Keratinocyte (primary cell): Measurements from ENCODE around the gene RRP36. TPM values are rescaled to one million over a fixed set of nuclear protein-coding genes. Genes with fewer than 3 reads are reported as not detected.

Experiments
- DNase-seq: peaks from one replicate; pipeline ENCODE4 v3.0.0-alpha.2; 2011; ENCODE audit warnings: low read depth, missing footprints, low spot score
- FAIRE-seq: peaks from 2 replicates; lab custom pipeline; 2011; peaks lifted over from hg19 to GRCh38; lab: Jason Lieb, UNC
- H2AFZ ChIP-seq: 2 replicates; pipeline ENCODE4 v1.6.0; 2012; ENCODE audit warnings: low read length, control low read depth, inconsistent platforms; ENCODE audit not compliant: control insufficient read depth
- H3K27ac ChIP-seq: 2 replicates; pipeline ENCODE4 v1.5.1; 2011; ENCODE audit warnings: low read length; ENCODE audit not compliant: control insufficient read depth, insufficient read depth
- H3K27me3 ChIP-seq: 3 replicates; pipeline ENCODE4 v1.6.0; 2011; ENCODE audit warnings: low read length; ENCODE audit not compliant: control insufficient read depth, insufficient read depth; ENCODE audit errors: extremely low read depth
- H3K36me3 ChIP-seq, 2 experiments: 2 replicates in 1 of 2; 3 replicates in 1 of 2; pipeline ENCODE4 v1.5.1; 2011; ENCODE audit warnings: low read length in 2 of 2, mild to moderate bottlenecking in 1 of 2; ENCODE audit not compliant: control insufficient read depth in 2 of 2, insufficient read depth in 2 of 2; ENCODE audit errors: extremely low read depth in 1 of 2
- H3K4me1 ChIP-seq: 3 replicates; pipeline ENCODE4 v1.5.1; 2011; ENCODE audit warnings: low read length; ENCODE audit not compliant: control insufficient read depth, insufficient read depth; ENCODE audit errors: extremely low read depth
- H3K4me2 ChIP-seq: 3 replicates; pipeline ENCODE4 v1.6.0; 2011; ENCODE audit warnings: low read depth, low read length; ENCODE audit not compliant: control insufficient read depth, insufficient read depth; ENCODE audit errors: extremely low read depth
- H3K4me3 ChIP-seq, 3 experiments: fragments of 200-600 bp in 1 of 3; sonication (generic) in 1 of 3; 2 replicates in 2 of 3; 3 replicates in 1 of 3; pipeline ENCODE4 v1.5.1; 2011 to 2016; ENCODE audit warnings: low read length in 3 of 3, mild to moderate bottlenecking in 3 of 3, control low read depth in 2 of 3, inconsistent platforms in 1 of 3, low read depth in 1 of 3, mixed read lengths in 1 of 3, mixed run types in 1 of 3, moderate library complexity in 1 of 3; ENCODE audit not compliant: control insufficient read depth in 2 of 3, insufficient read depth in 2 of 3; ENCODE audit errors: extremely low read depth in 1 of 3
- H3K79me2 ChIP-seq: 2 replicates; pipeline ENCODE4 v1.6.0; 2012; ENCODE audit warnings: low read length; ENCODE audit not compliant: control insufficient read depth, insufficient read depth
- H3K9ac ChIP-seq: 3 replicates; pipeline ENCODE4 v1.6.0; 2011; ENCODE audit warnings: low read length; ENCODE audit not compliant: control insufficient read depth, insufficient read depth; ENCODE audit errors: extremely low read depth
- H3K9me1 ChIP-seq: 3 replicates; pipeline ENCODE4 v1.6.0; 2011; ENCODE audit warnings: low read length; ENCODE audit not compliant: control insufficient read depth, insufficient read depth; ENCODE audit errors: extremely low read depth
- H3K9me3 ChIP-seq: 2 replicates; pipeline ENCODE4 v1.5.1; 2012; ENCODE audit warnings: low read depth, low read length; ENCODE audit not compliant: control insufficient read depth
- H4K20me1 ChIP-seq: 3 replicates; pipeline ENCODE4 v1.6.0; 2011; ENCODE audit warnings: low read length; ENCODE audit not compliant: control insufficient read depth, insufficient read depth; ENCODE audit errors: extremely low read depth
- CTCF ChIP-seq, 3 experiments: IDR thresholded peaks in 1 of 3; conservative IDR thresholded peaks in 1 of 3; optimal IDR thresholded peaks in 1 of 3; 2 replicates in 2 of 3; 3 replicates in 1 of 3; pipeline versions ENCODE3 to v1.5.1; 2011; ENCODE audit warnings: low read length in 3 of 3, mild to moderate bottlenecking in 3 of 3, moderate library complexity in 2 of 3, control low read depth in 1 of 3, inconsistent platforms in 1 of 3; ENCODE audit not compliant: insufficient read depth in 2 of 3; ENCODE audit errors: extremely low read depth in 1 of 3
- EZH2 ChIP-seq: IDR thresholded peaks from one replicate; pipeline ENCODE4 v1.6.1; 2012; ENCODE audit warnings: inconsistent platforms, mild to moderate bottlenecking, low read length, moderate library complexity
- dilution Hi-C: fragments of 300-500 bp; cut with MboI; formaldehyde crosslinking; loops from one replicate; pipeline ENCODE4 v1.7.0; 2020; ENCODE audit warnings: low sequenced_read_pairs; ENCODE audit not compliant: extremely low pct_ligation_motif_present
- polyA plus RNA-seq, 5 experiments: library from polyadenylated mRNA; depleted of rRNA in 3 of 5; stranded (reverse) in 3 of 5; stranded (forward) in 1 of 5; unstranded in 1 of 5; fragments of >200 nt; gene quantifications; 1 replicate in 1 of 5; 2 replicates in 3 of 5; 3 replicates in 1 of 5; pipeline versions ENCODE4 v1.2.1 to v1.2.3, GENCODE V29; 2011 to 2012; ENCODE audit warnings: missing spikeins in 2 of 5, low read depth in 1 of 5, low replicate concordance in 1 of 5

Gene RRP36
- polyA plus RNA-seq, 1 donor (not counting 4 experiments of a cell fraction or from before 2014, with no cell fraction given), result 67.5 TPM

- peaks cover 20% of the 10 kb centered on the region for H3K79me2 ChIP-seq
- H3K4me1 ChIP-seq, result peaks cover 28% of the 10 kb centered on the region
- H3K36me3 ChIP-seq, result peaks cover 2 to 6% of the 10 kb centered on the region in 2 experiments
- DNase-seq (no peak), FAIRE-seq (no peak)
- peaks cover 3% of the 10 kb centered on the region for H3K9me1 ChIP-seq
- dilution Hi-C loops, result no loop called here
- H3K4me3 ChIP-seq, result peak overlapping the region; percentile 69 to 93 (median 93)
- H4K20me1 ChIP-seq, result no peaks in the 10 kb centered on the region
- H3K27ac ChIP-seq, result peak overlapping the region; percentile 81
- H3K27me3 ChIP-seq, result no peaks in the 10 kb centered on the region
- no peak for TF ChIP-seq EZH2
- no peak for TF ChIP-seq CTCF (optimal IDR thresholded peaks at IDR 0.05 in 1 of 3, IDR thresholded peaks at IDR 0.05 in 1 of 3, conservative IDR thresholded peaks at IDR 0.05 in 1 of 3; ENCODE audit: extremely low read depth in 1 of 3, insufficient read depth in 2 of 3, low read length in 3 of 3)
- H3K9me3 ChIP-seq, result no peaks in the 10 kb centered on the region
- H3K4me2 ChIP-seq, result peak overlapping the region; percentile 99
- H2AFZ ChIP-seq, result peak overlapping the region; percentile 9
- peak overlapping the region; percentile 87 for H3K9ac ChIP-seq
These were observed 43.0 kb upstream of the RRP36 start for GRCh38 chr6:42978487-42978838.

DNA sequence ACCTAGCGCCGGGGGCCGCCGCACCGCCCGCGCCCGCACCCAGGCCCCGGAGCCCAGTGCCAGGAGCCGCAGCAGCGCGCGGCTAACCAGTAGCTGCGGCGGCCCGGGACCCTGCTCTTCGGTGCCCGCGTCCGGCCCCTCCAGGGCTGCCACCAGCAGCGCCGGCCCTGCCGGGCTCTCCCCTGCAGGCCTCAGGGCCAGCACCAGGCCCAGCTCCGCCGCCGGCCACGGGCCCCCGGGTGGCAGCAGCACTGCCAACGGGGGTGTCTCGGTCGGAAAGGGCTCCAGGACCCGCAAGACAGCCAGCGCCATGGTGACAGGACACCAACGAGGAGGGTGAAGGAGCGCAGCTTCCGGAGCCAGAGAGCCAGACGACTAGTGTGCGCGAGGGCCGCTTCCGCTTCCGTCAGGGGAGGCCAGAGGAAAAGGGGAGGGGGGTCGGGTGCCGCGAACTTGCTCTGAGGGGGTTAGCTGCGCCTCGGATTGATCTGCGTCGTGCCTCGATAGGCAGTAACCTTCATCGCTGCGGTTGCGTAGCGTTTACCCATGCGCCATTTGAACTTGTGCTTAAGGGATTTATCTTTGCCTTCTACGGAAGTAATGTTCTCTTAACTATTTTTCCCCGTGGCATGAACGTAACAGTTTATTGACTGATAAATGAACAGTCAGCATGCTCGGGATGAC, 42.4 kb upstream of the RRP36 start, which contains the start of gene PEX6:
Gene PEX6 (minus strand): TSS at position 343 of the 684 bp plus-strand sequence. CDS start 31 bp downstream, at position 312.
- Histone ChIP-seq H3K9ac (peak within 1 kb of the TSS; percentile 87), H3K79me2 (peaks cover 20% of the 10 kb centered on the region), H3K4me1 (peaks cover 32% of the 10 kb centered on the region), H2AFZ (peak within 1 kb of the TSS; percentile 97), H3K27ac (peak within 1 kb of the TSS; percentile 81), H3K9me1 (no peaks in the 10 kb centered on the region), H4K20me1 (no peaks in the 10 kb centered on the region), H3K4me2 (peak within 1 kb of the TSS; percentile 99), H3K27me3 (no peaks in the 10 kb centered on the region), H3K4me3 (peak within 1 kb of the TSS; percentile 69 to 93 (median 93)), H3K36me3 (peaks cover 0 to 2% of the 10 kb centered on the region in 2 experiments), H3K9me3 (no peaks in the 10 kb centered on the region)
- peak in 1 of 3 experiments; percentile 1 for TF ChIP-seq CTCF (optimal IDR thresholded peaks at IDR 0.05 in 1 of 3, IDR thresholded peaks at IDR 0.05 in 1 of 3, conservative IDR thresholded peaks at IDR 0.05 in 1 of 3; ENCODE audit: extremely low read depth in 1 of 3, insufficient read depth in 2 of 3, low read length in 3 of 3)
- no peak for TF ChIP-seq EZH2
- DNase-seq (peak; percentile 42), FAIRE-seq (peak; percentile 75)
- dilution Hi-C loops, result no loop called here
